Measurements from ENCODE around the gene MAP1LC3B2.

Gene MAP1LC3B2

GRCh38 chr12:116544656-116545055 is 14.5 kb upstream of the MAP1LC3B2 start:
- no peaks in the 10 kb centered on the region for H3K27me3 ChIP-seq (ENCODE audit: insufficient read depth, poor library complexity, severe bottlenecking)
- no peak for DNase-seq (ENCODE audit: low read depth in 1 of 2, low spot score in 1 of 2)
- H3K27ac ChIP-seq (replicated peaks): no peak overlapping the region

DNA sequence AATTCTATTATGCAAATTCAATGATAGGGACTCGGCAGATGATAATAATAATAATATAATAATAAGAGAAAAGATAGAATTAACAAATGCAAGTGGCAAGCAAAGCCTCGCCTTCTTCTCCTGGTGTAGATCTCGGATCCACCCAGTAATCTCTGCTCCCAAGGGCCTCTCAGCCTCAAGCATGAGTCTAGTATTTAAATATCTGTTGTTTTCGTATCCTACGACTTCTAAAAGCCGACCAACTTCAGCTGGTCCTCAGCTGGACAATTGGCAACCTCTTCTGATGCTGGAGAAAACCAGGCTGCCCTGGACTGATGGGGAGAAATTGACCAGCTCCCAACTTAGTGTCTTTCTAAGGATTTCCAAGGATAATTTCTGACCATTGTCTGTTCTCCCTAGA is 14.0 kb upstream of the MAP1LC3B2 start:
- Histone ChIP-seq H3K27me3 (ENCODE audit: insufficient read depth, poor library complexity, severe bottlenecking) (no peaks in the 10 kb centered on the region), H3K4me3 (replicated peaks; ENCODE audit: insufficient read depth, low read length) (no peak overlapping the region), H3K27ac (replicated peaks) (no peak overlapping the region)
- no peak for DNase-seq (ENCODE audit: low read depth in 1 of 2, low spot score in 1 of 2)
- TF ChIP-seq POLR2AphosphoS5 (IDR thresholded peaks at IDR 0.05; ENCODE audit: low read depth) (no peak), CTCF (IDR thresholded peaks at IDR 0.05; ENCODE audit: insufficient read depth, low read length) (no peak), SPI1 (IDR thresholded peaks at IDR 0.05; ENCODE audit: borderline replicate concordance, low read depth) (no peak), GABPA (IDR thresholded peaks at IDR 0.05; ENCODE audit: low read depth) (no peak)
- TF ChIP-seq, protein P1, sequence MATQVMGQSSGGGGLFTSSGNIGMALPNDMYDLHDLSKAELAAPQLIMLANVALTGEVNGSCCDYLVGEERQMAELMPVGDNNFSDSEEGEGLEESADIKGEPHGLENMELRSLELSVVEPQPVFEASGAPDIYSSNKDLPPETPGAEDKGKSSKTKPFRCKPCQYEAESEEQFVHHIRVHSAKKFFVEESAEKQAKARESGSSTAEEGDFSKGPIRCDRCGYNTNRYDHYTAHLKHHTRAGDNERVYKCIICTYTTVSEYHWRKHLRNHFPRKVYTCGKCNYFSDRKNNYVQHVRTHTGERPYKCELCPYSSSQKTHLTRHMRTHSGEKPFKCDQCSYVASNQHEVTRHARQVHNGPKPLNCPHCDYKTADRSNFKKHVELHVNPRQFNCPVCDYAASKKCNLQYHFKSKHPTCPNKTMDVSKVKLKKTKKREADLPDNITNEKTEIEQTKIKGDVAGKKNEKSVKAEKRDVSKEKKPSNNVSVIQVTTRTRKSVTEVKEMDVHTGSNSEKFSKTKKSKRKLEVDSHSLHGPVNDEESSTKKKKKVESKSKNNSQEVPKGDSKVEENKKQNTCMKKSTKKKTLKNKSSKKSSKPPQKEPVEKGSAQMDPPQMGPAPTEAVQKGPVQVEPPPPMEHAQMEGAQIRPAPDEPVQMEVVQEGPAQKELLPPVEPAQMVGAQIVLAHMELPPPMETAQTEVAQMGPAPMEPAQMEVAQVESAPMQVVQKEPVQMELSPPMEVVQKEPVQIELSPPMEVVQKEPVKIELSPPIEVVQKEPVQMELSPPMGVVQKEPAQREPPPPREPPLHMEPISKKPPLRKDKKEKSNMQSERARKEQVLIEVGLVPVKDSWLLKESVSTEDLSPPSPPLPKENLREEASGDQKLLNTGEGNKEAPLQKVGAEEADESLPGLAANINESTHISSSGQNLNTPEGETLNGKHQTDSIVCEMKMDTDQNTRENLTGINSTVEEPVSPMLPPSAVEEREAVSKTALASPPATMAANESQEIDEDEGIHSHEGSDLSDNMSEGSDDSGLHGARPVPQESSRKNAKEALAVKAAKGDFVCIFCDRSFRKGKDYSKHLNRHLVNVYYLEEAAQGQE (IDR thresholded peaks at IDR 0.05; ENCODE audit: insufficient replicate concordance, low read depth): no peak

More at GRCh38 chr12:116544656-116545055, 14.5 kb upstream of the MAP1LC3B2 start:
- TF ChIP-seq CTCF (IDR thresholded peaks at IDR 0.05; ENCODE audit: insufficient read depth, low read length) (no peak), GABPA (IDR thresholded peaks at IDR 0.05; ENCODE audit: low read depth) (no peak), SPI1 (IDR thresholded peaks at IDR 0.05; ENCODE audit: borderline replicate concordance, low read depth) (no peak), POLR2AphosphoS5 (IDR thresholded peaks at IDR 0.05; ENCODE audit: low read depth) (no peak)
- TF ChIP-seq, protein P1 (IDR thresholded peaks at IDR 0.05; ENCODE audit: insufficient replicate concordance, low read depth): no peak
- H3K4me3 ChIP-seq (replicated peaks; ENCODE audit: insufficient read depth, low read length): no peak overlapping the region

- no peak for DNase-seq (ENCODE audit: low read depth in 1 of 2, low spot score in 1 of 2)
- Histone ChIP-seq H3K27me3 (ENCODE audit: insufficient read depth, poor library complexity, severe bottlenecking) (no peaks in the 10 kb centered on the region), H3K4me3 (replicated peaks; ENCODE audit: insufficient read depth, low read length) (no peak overlapping the region), H3K27ac (replicated peaks) (no peak overlapping the region)
- TF ChIP-seq, protein P1 (IDR thresholded peaks at IDR 0.05; ENCODE audit: insufficient replicate concordance, low read depth): no peak
- TF ChIP-seq SPI1 (IDR thresholded peaks at IDR 0.05; ENCODE audit: borderline replicate concordance, low read depth) (no peak), GABPA (IDR thresholded peaks at IDR 0.05; ENCODE audit: low read depth) (no peak), CTCF (IDR thresholded peaks at IDR 0.05; ENCODE audit: insufficient read depth, low read length) (no peak)
Observed at GRCh38 chr12:116545936-116546335, 13.2 kb upstream of the MAP1LC3B2 start.
